SK-N-SH treated with all-trans-retinoic acid at 6 μM for 48 hours (cell line): ENCODE measurements around the gene KIRREL3.

Experiments
- ATAC-seq: fragments of 200-7000 bp; cut with Tn5 transposase; 3 replicates; pipeline ENCODE4 v1.9.1; 2020; ENCODE audit warnings: mild to moderate bottlenecking, moderate library complexity
- ARNTL ChIP-seq: fragments of 450-650 bp; formaldehyde crosslinking; IDR thresholded peaks from 2 replicates; pipeline ENCODE4 v1.5.0; 2020; ENCODE audit warnings: low read depth, mild to moderate bottlenecking, moderate library complexity, borderline replicate concordance
- CREB5 ChIP-seq: fragments of 250-450 bp; sonication (Bioruptor Pico); IDR thresholded peaks from 2 replicates; pipeline ENCODE4 v1.5.1; 2020; ENCODE audit warnings: low read depth, mild to moderate bottlenecking, moderate library complexity
- CSDC2 ChIP-seq: fragments of 250-450 bp; sonication (Bioruptor Pico); IDR thresholded peaks from 2 replicates; pipeline ENCODE4 v1.5.0; 2020; ENCODE audit warnings: mild to moderate bottlenecking, moderate library complexity
- CSRNP3 ChIP-seq: fragments of 250-450 bp; sonication (Bioruptor Pico); IDR thresholded peaks from 2 replicates; pipeline ENCODE4 v1.5.1; 2021; ENCODE audit warnings: mild to moderate bottlenecking, moderate library complexity
- ESRRG ChIP-seq: fragments of 250-450 bp; sonication (Bioruptor Pico); IDR thresholded peaks from 2 replicates; pipeline ENCODE4 v1.6.1; 2021; ENCODE audit warnings: mild to moderate bottlenecking
- GLIS3 ChIP-seq: fragments of 250-450 bp; sonication (Bioruptor Pico); IDR thresholded peaks from 2 replicates; pipeline ENCODE4 v1.5.0; 2020; ENCODE audit warnings: mild to moderate bottlenecking, moderate library complexity
- ISL1 ChIP-seq: fragments of 250-450 bp; sonication (Bioruptor Pico); IDR thresholded peaks from 2 replicates; pipeline ENCODE4 v2.1.2; 2022; ENCODE audit warnings: mild to moderate bottlenecking, moderate library complexity
- OSR1 ChIP-seq: fragments of 250-450 bp; sonication (Bioruptor Pico); IDR thresholded peaks from 2 replicates; pipeline ENCODE4 v1.8.0; 2022; ENCODE audit warnings: moderate library complexity, mild to moderate bottlenecking, inconsistent platforms
- PATZ1 ChIP-seq: fragments of 250-450 bp; sonication (Bioruptor Pico); IDR thresholded peaks from 2 replicates; pipeline ENCODE4 v1.8.0; 2020; ENCODE audit warnings: mild to moderate bottlenecking, moderate library complexity, borderline replicate concordance
- POU6F1 ChIP-seq: fragments of 250-450 bp; sonication (Bioruptor Pico); IDR thresholded peaks from 2 replicates; pipeline ENCODE4 v1.8.0; 2021; ENCODE audit warnings: low read depth, mild to moderate bottlenecking, moderate library complexity, borderline replicate concordance
- PPARA ChIP-seq: fragments of 250-450 bp; sonication (Bioruptor Pico); IDR thresholded peaks from 2 replicates; pipeline ENCODE4 v1.5.0; 2020; ENCODE audit warnings: mild to moderate bottlenecking, borderline replicate concordance
- RARB ChIP-seq: fragments of 250-450 bp; sonication (Bioruptor Pico); IDR thresholded peaks from 2 replicates; pipeline ENCODE4 v1.8.0; 2021; ENCODE audit warnings: mild to moderate bottlenecking, moderate library complexity
- SNAI2 ChIP-seq: fragments of 250-450 bp; sonication (Bioruptor Pico); IDR thresholded peaks from 2 replicates; pipeline ENCODE4 v1.5.0; 2020; ENCODE audit warnings: mild to moderate bottlenecking, moderate library complexity
- TCF4 ChIP-seq: fragments of 250-450 bp; sonication (Bioruptor Pico); IDR thresholded peaks from 2 replicates; pipeline ENCODE4 v1.8.0; 2021; ENCODE audit warnings: mild to moderate bottlenecking, moderate library complexity, borderline replicate concordance
- TOX ChIP-seq: fragments of 250-450 bp; sonication (Bioruptor Pico); IDR thresholded peaks from 2 replicates; pipeline ENCODE4 v1.8.0; 2021; ENCODE audit warnings: mild to moderate bottlenecking, moderate library complexity, borderline replicate concordance
- TSHZ2 ChIP-seq: fragments of 250-450 bp; sonication (Bioruptor Pico); IDR thresholded peaks from 2 replicates; pipeline ENCODE4 v1.5.0; 2020; ENCODE audit warnings: mild to moderate bottlenecking, moderate library complexity
- ZC3H10 ChIP-seq: fragments of 250-450 bp; sonication (Bioruptor Pico); IDR thresholded peaks from 2 replicates; pipeline ENCODE4 v1.5.1; 2021; ENCODE audit warnings: mild to moderate bottlenecking, moderate library complexity
- ZFP3 ChIP-seq: fragments of 250-450 bp; sonication (Bioruptor Pico); IDR thresholded peaks from 2 replicates; pipeline ENCODE4 v1.5.0; 2020; ENCODE audit warnings: mild to moderate bottlenecking, moderate library complexity
- ZFP30 ChIP-seq: fragments of 450-650 bp; formaldehyde crosslinking; IDR thresholded peaks from 2 replicates; pipeline ENCODE4 v1.5.0; 2022; ENCODE audit warnings: mild to moderate bottlenecking, moderate library complexity
- ZNF565 ChIP-seq: fragments of 450-650 bp; formaldehyde crosslinking; conservative IDR thresholded peaks from 2 replicates; pipeline ENCODE4 v1.5.0; 2020; ENCODE audit warnings: low read depth, mild to moderate bottlenecking, moderate library complexity
- ZNF70 ChIP-seq: fragments of 450-650 bp; formaldehyde crosslinking; IDR thresholded peaks from 2 replicates; pipeline ENCODE4 v1.5.0; 2020; ENCODE audit warnings: mild to moderate bottlenecking, moderate library complexity
- ZNF8 ChIP-seq: fragments of 450-650 bp; formaldehyde crosslinking; IDR thresholded peaks from 2 replicates; pipeline ENCODE4 v1.5.0; 2020; ENCODE audit warnings: mild to moderate bottlenecking, moderate library complexity

KIRREL3 gene

GRCh38 chr11:126481303-126481680 lies 519.3 kb downstream of the KIRREL3 start:
- no peak for TF ChIP-seq ISL1 (CRISPR knock-in tag)
- no peak for TF ChIP-seq ZNF565
- no peak for TF ChIP-seq CSDC2 (CRISPR knock-in tag)
- no peak for TF ChIP-seq ZNF8
- no peak for TF ChIP-seq ARNTL (CRISPR knock-in tag)
- TF ChIP-seq ZFP3 (CRISPR knock-in tag) = no peak
- TF ChIP-seq TCF4 = no peak
- TF ChIP-seq TOX (CRISPR knock-in tag) = no peak
- TF ChIP-seq POU6F1 (CRISPR knock-in tag) = no peak
- no peak for TF ChIP-seq PATZ1 (CRISPR knock-in tag)
- no peak for TF ChIP-seq ZNF70 (CRISPR knock-in tag)
- no peak for TF ChIP-seq GLIS3
- no peak for TF ChIP-seq ESRRG (CRISPR knock-in tag)
- no peak for TF ChIP-seq RARB (CRISPR knock-in tag)
- no peak for TF ChIP-seq ZC3H10 (CRISPR knock-in tag)
- TF ChIP-seq SNAI2 (CRISPR knock-in tag) = no peak
- TF ChIP-seq OSR1 = no peak
- no peak for TF ChIP-seq CSRNP3 (CRISPR knock-in tag)
- no peak for TF ChIP-seq ZFP30
- no peak for TF ChIP-seq TSHZ2 (CRISPR knock-in tag)
- ATAC-seq = no peak

GRCh38 chr11:126480410-126481302 lies 519.9 kb downstream of the KIRREL3 start:
- ATAC-seq = peak; percentile 91

More at GRCh38 chr11:126480410-126481302, 519.9 kb downstream of the KIRREL3 start:
- TF ChIP-seq CREB5 (CRISPR knock-in tag) (no peak), OSR1 (no peak), ZNF70 (CRISPR knock-in tag) (no peak), CSDC2 (CRISPR knock-in tag) (no peak), ESRRG (CRISPR knock-in tag) (no peak), ZC3H10 (CRISPR knock-in tag) (no peak), PPARA (CRISPR knock-in tag) (no peak), GLIS3 (no peak), PATZ1 (CRISPR knock-in tag) (no peak), TCF4 (no peak), ZFP30 (no peak), ISL1 (CRISPR knock-in tag) (no peak), ZNF565 (no peak), SNAI2 (CRISPR knock-in tag) (no peak), ZFP3 (CRISPR knock-in tag) (no peak)
- TF ChIP-seq, all 23 proteins: peak for 0
